ENCODE results near the gene PLD6.

DNA sequence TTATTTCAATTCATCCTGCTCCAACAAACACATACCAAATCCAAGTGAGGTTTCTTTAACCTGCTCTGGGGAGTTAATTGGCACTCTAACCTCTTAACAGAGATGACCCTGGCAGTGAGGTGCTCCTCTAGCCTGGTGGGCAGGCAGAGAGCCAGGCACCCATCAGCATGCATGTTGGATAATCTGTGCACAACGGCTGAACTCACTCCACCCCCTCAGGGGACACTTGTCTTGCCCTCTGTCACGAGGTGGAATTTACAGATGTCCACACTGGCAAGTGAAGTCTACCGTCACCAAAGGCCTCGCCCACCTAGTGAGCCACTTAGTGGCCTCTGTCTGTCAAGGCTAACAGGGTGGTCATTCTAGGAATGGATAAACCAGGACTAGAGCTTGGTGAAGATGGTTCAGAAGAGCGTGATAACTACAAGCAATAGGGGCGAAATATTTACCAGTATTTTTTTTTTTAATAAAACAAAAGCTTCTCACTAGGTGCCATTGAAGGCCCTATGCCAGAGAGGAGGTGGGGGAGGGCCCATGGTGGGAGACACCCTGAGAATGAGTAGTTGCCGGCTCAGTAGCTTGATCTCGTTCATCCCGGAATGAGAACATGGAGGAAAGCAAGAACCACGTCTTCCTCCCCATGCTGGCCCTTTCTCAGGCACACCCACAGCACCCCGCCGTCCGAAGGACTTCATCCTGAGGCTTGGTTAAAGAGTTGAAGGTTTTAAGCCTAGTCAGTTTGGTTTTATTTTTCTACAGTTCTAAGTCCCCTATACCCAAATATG, 25.2 kb downstream of the PLD6 start:
- TF ChIP-seq, protein P1, sequence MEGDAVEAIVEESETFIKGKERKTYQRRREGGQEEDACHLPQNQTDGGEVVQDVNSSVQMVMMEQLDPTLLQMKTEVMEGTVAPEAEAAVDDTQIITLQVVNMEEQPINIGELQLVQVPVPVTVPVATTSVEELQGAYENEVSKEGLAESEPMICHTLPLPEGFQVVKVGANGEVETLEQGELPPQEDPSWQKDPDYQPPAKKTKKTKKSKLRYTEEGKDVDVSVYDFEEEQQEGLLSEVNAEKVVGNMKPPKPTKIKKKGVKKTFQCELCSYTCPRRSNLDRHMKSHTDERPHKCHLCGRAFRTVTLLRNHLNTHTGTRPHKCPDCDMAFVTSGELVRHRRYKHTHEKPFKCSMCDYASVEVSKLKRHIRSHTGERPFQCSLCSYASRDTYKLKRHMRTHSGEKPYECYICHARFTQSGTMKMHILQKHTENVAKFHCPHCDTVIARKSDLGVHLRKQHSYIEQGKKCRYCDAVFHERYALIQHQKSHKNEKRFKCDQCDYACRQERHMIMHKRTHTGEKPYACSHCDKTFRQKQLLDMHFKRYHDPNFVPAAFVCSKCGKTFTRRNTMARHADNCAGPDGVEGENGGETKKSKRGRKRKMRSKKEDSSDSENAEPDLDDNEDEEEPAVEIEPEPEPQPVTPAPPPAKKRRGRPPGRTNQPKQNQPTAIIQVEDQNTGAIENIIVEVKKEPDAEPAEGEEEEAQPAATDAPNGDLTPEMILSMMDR (IDR thresholded peaks at IDR 0.05; ENCODE audit: poor library complexity), result no peak
- TF ChIP-seq EZH2 (IDR thresholded peaks at IDR 0.05; ENCODE audit: borderline replicate concordance) (no peak), EZH2phosphoT487 (IDR thresholded peaks at IDR 0.05; ENCODE audit: low read depth, severe bottlenecking, unreplicated experiment) (no peak)
